Thyroid gland (tissue), 4 donors: ENCODE results near the gene NCKAP5.

Experiments
- POLR2A ChIP-seq, 2 donors: fragments of 450-650 bp; IDR thresholded peaks; one replicate each; pipeline ENCODE4 v1.6.1; 2017; ENCODE audit warnings: antibody characterized with exemption in 2 of 2, mild to moderate bottlenecking in 2 of 2, moderate library complexity in 1 of 2
- TF ChIP-seq, protein P1 (sequence below), 6 experiments: fragments of 200-600 bp in 3 of 6; fragments of 450-650 bp in 3 of 6; sonication (generic) in 3 of 6; IDR thresholded peaks; one replicate each; pipeline ENCODE4 v1.5.1; 2016 to 2019; ENCODE audit warnings: antibody characterized with exemption in 6 of 6, mild to moderate bottlenecking in 2 of 6, inconsistent platforms in 1 of 6, moderate library complexity in 1 of 6

DNA sequence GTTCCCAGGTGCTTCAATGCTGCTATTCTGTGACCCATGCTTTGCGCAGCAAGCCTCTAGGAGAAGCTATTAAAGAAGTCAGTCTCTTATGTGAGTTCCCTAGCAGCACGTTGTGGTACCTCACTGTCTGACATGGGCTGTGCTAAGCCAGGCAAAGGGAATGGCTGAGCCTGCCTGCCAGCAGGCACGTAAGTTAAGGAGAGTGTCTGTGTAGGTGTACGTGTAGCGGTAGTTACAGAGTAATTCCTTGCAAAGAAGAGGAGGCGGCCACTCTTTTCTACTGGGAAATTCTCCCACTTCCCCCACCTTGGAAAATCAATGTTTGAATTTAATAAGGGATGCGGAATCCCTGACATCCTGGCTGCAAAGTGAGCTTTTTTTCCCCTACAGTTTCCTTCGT is 774.7 kb downstream of the NCKAP5 start:
- TF ChIP-seq, protein P1, sequence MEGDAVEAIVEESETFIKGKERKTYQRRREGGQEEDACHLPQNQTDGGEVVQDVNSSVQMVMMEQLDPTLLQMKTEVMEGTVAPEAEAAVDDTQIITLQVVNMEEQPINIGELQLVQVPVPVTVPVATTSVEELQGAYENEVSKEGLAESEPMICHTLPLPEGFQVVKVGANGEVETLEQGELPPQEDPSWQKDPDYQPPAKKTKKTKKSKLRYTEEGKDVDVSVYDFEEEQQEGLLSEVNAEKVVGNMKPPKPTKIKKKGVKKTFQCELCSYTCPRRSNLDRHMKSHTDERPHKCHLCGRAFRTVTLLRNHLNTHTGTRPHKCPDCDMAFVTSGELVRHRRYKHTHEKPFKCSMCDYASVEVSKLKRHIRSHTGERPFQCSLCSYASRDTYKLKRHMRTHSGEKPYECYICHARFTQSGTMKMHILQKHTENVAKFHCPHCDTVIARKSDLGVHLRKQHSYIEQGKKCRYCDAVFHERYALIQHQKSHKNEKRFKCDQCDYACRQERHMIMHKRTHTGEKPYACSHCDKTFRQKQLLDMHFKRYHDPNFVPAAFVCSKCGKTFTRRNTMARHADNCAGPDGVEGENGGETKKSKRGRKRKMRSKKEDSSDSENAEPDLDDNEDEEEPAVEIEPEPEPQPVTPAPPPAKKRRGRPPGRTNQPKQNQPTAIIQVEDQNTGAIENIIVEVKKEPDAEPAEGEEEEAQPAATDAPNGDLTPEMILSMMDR (IDR thresholded peaks at IDR 0.05), result no peak
- TF ChIP-seq POLR2A (IDR thresholded peaks at IDR 0.05), result no peak
